ENCODE results near the gene RPL22.
A peak's percentile ranks its signal among the peaks of the same experiment; 100 is the strongest.

The RPL22 gene

GRCh38 chr1:6188466-6188865, 10.9 kb downstream of the RPL22 start:
- ATAC-seq = no peak
- TF ChIP-seq PPARA (CRISPR knock-in tag; IDR thresholded peaks at IDR 0.05; ENCODE audit: borderline replicate concordance) = no peak
- TF ChIP-seq POU6F1 (CRISPR knock-in tag; IDR thresholded peaks at IDR 0.05; ENCODE audit: borderline replicate concordance, low read depth) = no peak
- TF ChIP-seq SNAI2 (CRISPR knock-in tag; IDR thresholded peaks at IDR 0.05) = no peak
- no peak for TF ChIP-seq OSR1 (CRISPR knock-in tag; IDR thresholded peaks at IDR 0.05)
- no peak for TF ChIP-seq ZFP30 (CRISPR knock-in tag; IDR thresholded peaks at IDR 0.05)
- no peak for TF ChIP-seq TOX (CRISPR knock-in tag; IDR thresholded peaks at IDR 0.05; ENCODE audit: borderline replicate concordance)
- no peak for TF ChIP-seq ZFP3 (CRISPR knock-in tag; IDR thresholded peaks at IDR 0.05)
- no peak for TF ChIP-seq BACH2 (CRISPR knock-in tag; IDR thresholded peaks at IDR 0.05; ENCODE audit: borderline replicate concordance)
- no peak for TF ChIP-seq RARB (CRISPR knock-in tag; IDR thresholded peaks at IDR 0.05)
- TF ChIP-seq CREB5 (CRISPR knock-in tag; IDR thresholded peaks at IDR 0.05; ENCODE audit: low read depth) = no peak

GRCh38 chr1:6185635-6186382, 13.6 kb downstream of the RPL22 start:
- 0 out of 3 replicates have a peak, but pooled peaks have one; percentile 23 for ATAC-seq
- no peak for TF ChIP-seq PPARA (CRISPR knock-in tag; IDR thresholded peaks at IDR 0.05; ENCODE audit: borderline replicate concordance)
- no peak for TF ChIP-seq ZC3H10 (CRISPR knock-in tag; IDR thresholded peaks at IDR 0.05)
- TF ChIP-seq SNAI2 (CRISPR knock-in tag; IDR thresholded peaks at IDR 0.05) = no peak
- TF ChIP-seq TOX (CRISPR knock-in tag; IDR thresholded peaks at IDR 0.05; ENCODE audit: borderline replicate concordance) = no peak
- TF ChIP-seq, protein P1, sequence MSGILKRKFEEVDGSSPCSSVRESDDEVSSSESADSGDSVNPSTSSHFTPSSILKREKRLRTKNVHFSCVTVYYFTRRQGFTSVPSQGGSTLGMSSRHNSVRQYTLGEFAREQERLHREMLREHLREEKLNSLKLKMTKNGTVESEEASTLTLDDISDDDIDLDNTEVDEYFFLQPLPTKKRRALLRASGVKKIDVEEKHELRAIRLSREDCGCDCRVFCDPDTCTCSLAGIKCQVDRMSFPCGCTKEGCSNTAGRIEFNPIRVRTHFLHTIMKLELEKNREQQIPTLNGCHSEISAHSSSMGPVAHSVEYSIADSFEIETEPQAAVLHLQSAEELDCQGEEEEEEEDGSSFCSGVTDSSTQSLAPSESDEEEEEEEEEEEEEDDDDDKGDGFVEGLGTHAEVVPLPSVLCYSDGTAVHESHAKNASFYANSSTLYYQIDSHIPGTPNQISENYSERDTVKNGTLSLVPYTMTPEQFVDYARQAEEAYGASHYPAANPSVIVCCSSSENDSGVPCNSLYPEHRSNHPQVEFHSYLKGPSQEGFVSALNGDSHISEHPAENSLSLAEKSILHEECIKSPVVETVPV (CRISPR knock-in tag; IDR thresholded peaks at IDR 0.05) = no peak
- TF ChIP-seq ZNF70 (CRISPR knock-in tag; IDR thresholded peaks at IDR 0.05) = no peak
- TF ChIP-seq ZFP3 (CRISPR knock-in tag; IDR thresholded peaks at IDR 0.05) = no peak
- TF ChIP-seq RARB (CRISPR knock-in tag; IDR thresholded peaks at IDR 0.05) = no peak
- no peak for TF ChIP-seq POU6F1 (CRISPR knock-in tag; IDR thresholded peaks at IDR 0.05; ENCODE audit: borderline replicate concordance, low read depth)
- no peak for TF ChIP-seq CREB5 (CRISPR knock-in tag; IDR thresholded peaks at IDR 0.05; ENCODE audit: low read depth)
- no peak for TF ChIP-seq ISL1 (CRISPR knock-in tag; IDR thresholded peaks at IDR 0.05)
- TF ChIP-seq ZNF565 (CRISPR knock-in tag; conservative IDR thresholded peaks at IDR 0.05; ENCODE audit: low read depth) = no peak

GRCh38 chr1:6185151-6185550, 14.2 kb downstream of the RPL22 start:
- TF ChIP-seq, protein P1 (CRISPR knock-in tag; IDR thresholded peaks at IDR 0.05) = no peak
- ATAC-seq = no peak

- ATAC-seq = peak; percentile 11
- TF ChIP-seq POU6F1 (CRISPR knock-in tag; IDR thresholded peaks at IDR 0.05; ENCODE audit: borderline replicate concordance, low read depth) = no peak
- no peak for TF ChIP-seq CSDC2 (CRISPR knock-in tag; IDR thresholded peaks at IDR 0.05)
- no peak for TF ChIP-seq ZNF70 (CRISPR knock-in tag; IDR thresholded peaks at IDR 0.05)
- no peak for TF ChIP-seq ISL1 (CRISPR knock-in tag; IDR thresholded peaks at IDR 0.05)
- no peak for TF ChIP-seq TOX (CRISPR knock-in tag; IDR thresholded peaks at IDR 0.05; ENCODE audit: borderline replicate concordance)
- no peak for TF ChIP-seq RARB (CRISPR knock-in tag; IDR thresholded peaks at IDR 0.05)
- no peak for TF ChIP-seq ESRRG (CRISPR knock-in tag; IDR thresholded peaks at IDR 0.05)
- TF ChIP-seq ZC3H10 (CRISPR knock-in tag; IDR thresholded peaks at IDR 0.05) = no peak
- no peak for TF ChIP-seq SNAI2 (CRISPR knock-in tag; IDR thresholded peaks at IDR 0.05)
- TF ChIP-seq GLIS3 (CRISPR knock-in tag; IDR thresholded peaks at IDR 0.05) = no peak
- no peak for TF ChIP-seq ZNF565 (CRISPR knock-in tag; conservative IDR thresholded peaks at IDR 0.05; ENCODE audit: low read depth)
- TF ChIP-seq BACH2 (CRISPR knock-in tag; IDR thresholded peaks at IDR 0.05; ENCODE audit: borderline replicate concordance) = no peak
- TF ChIP-seq CREB5 (CRISPR knock-in tag; IDR thresholded peaks at IDR 0.05; ENCODE audit: low read depth) = no peak
These were observed 15.2 kb downstream of the RPL22 start for GRCh38 chr1:6184083-6184783.
